Measurements from ENCODE around the gene MFAP2. TPM values are rescaled to one million over a fixed set of nuclear protein-coding genes. Genes with fewer than 3 reads are reported as not detected.

Gene MFAP2
- total RNA-seq: not detected in 2 replicates

- Mint-ChIP-seq H3K4me3 (peak within 1 kb of the TSS; percentile 62), H3K36me3 (ENCODE audit: low read depth) (peaks cover 2% of the 10 kb centered on the region), H3K4me1 (peaks cover 7% of the 10 kb centered on the region), H3K27me3 (peaks cover 26% of the 10 kb centered on the region), H3K27ac (no peak within 1 kb of the TSS), H3K9me3 (no peaks in the 10 kb centered on the region)
- intact Hi-C loops (cut with micrococcal nuclease): no loop called here
- no peak for DNase-seq
Measured at GRCh38 chr1:16980473-16981268, at the start of gene MFAP2. MFAP2 (minus strand) TSS chr1:16980620; CDS start chr1:16978273, 2,347 bp downstream.

GRCh38 chr1:17030206-17030605 lies 49.8 kb upstream of the MFAP2 start:
- Mint-ChIP-seq H3K27ac (no peak overlapping the region), H3K4me1 (peaks cover 3% of the 10 kb centered on the region), H3K4me3 (no peak overlapping the region), H3K9me3 (no peaks in the 10 kb centered on the region), H3K27me3 (no peaks in the 10 kb centered on the region), H3K36me3 (ENCODE audit: low read depth) (peaks cover 38% of the 10 kb centered on the region)
- no peak for DNase-seq
- intact Hi-C loops (cut with micrococcal nuclease): no loop called here

GRCh38 chr1:17028662-17029188 lies 48.3 kb upstream of the MFAP2 start:
- H3K27ac Mint-ChIP-seq: no peak overlapping the region
- no peaks in the 10 kb centered on the region for H3K9me3 Mint-ChIP-seq
- intact Hi-C loops (cut with micrococcal nuclease): no loop called here

GRCh38 chr1:17027900-17028299 lies 47.5 kb upstream of the MFAP2 start:
- Mint-ChIP-seq H3K4me3 (no peak overlapping the region), H3K4me1 (no peaks in the 10 kb centered on the region), H3K36me3 (ENCODE audit: low read depth) (peaks cover 48% of the 10 kb centered on the region), H3K27me3 (no peaks in the 10 kb centered on the region), H3K9me3 (no peaks in the 10 kb centered on the region), H3K27ac (no peak overlapping the region)
- intact Hi-C loops (cut with micrococcal nuclease): no loop called here
- DNase-seq: no peak

More at GRCh38 chr1:17028662-17029188, 48.3 kb upstream of the MFAP2 start:
- Mint-ChIP-seq H3K4me3 (no peak overlapping the region), H3K27me3 (no peaks in the 10 kb centered on the region), H3K36me3 (ENCODE audit: low read depth) (peaks cover 45% of the 10 kb centered on the region), H3K4me1 (peaks cover 2% of the 10 kb centered on the region)
- no peak for DNase-seq

- Mint-ChIP-seq H3K9me3 (no peaks in the 10 kb centered on the region), H3K4me3 (no peak overlapping the region), H3K36me3 (ENCODE audit: low read depth) (peaks cover 50% of the 10 kb centered on the region), H3K27ac (no peak overlapping the region), H3K27me3 (no peaks in the 10 kb centered on the region), H3K4me1 (no peaks in the 10 kb centered on the region)
- no peak for DNase-seq
- intact Hi-C loops (cut with micrococcal nuclease): no loop called here
Measured at GRCh38 chr1:17027403-17027802, 47.0 kb upstream of the MFAP2 start.

- Mint-ChIP-seq H3K4me1 (no peaks in the 10 kb centered on the region), H3K9me3 (no peaks in the 10 kb centered on the region), H3K27ac (no peak overlapping the region), H3K36me3 (ENCODE audit: low read depth) (peaks cover 65% of the 10 kb centered on the region), H3K27me3 (no peaks in the 10 kb centered on the region), H3K4me3 (no peak overlapping the region)
- DNase-seq: no peak
- intact Hi-C loops (cut with micrococcal nuclease): no loop called here
Measured at GRCh38 chr1:17024721-17025120, 44.3 kb upstream of the MFAP2 start.

- Mint-ChIP-seq H3K36me3 (ENCODE audit: low read depth) (peaks cover 67% of the 10 kb centered on the region), H3K4me1 (peaks cover 8% of the 10 kb centered on the region), H3K27me3 (no peaks in the 10 kb centered on the region), H3K9me3 (no peaks in the 10 kb centered on the region), H3K4me3 (no peak overlapping the region), H3K27ac (no peak overlapping the region)
- DNase-seq: no peak
- intact Hi-C loops (cut with micrococcal nuclease): no loop called here
Measured at GRCh38 chr1:17023573-17023972, 43.2 kb upstream of the MFAP2 start.

- peaks cover 67% of the 10 kb centered on the region for H3K36me3 Mint-ChIP-seq (ENCODE audit: low read depth)
- no peaks in the 10 kb centered on the region for H3K9me3 Mint-ChIP-seq
- no peak for DNase-seq
- H3K4me3 Mint-ChIP-seq: no peak overlapping the region
- H3K27me3 Mint-ChIP-seq: no peaks in the 10 kb centered on the region
- H3K4me1 Mint-ChIP-seq: peaks cover 8% of the 10 kb centered on the region
- intact Hi-C loops (cut with micrococcal nuclease): no loop called here
- H3K27ac Mint-ChIP-seq: no peak overlapping the region
Measured at GRCh38 chr1:17023102-17023501, 42.7 kb upstream of the MFAP2 start.

GRCh38 chr1:17021896-17022295 lies 41.5 kb upstream of the MFAP2 start:
- H3K4me3 Mint-ChIP-seq: no peak overlapping the region
- H3K36me3 Mint-ChIP-seq (ENCODE audit: low read depth): peaks cover 57% of the 10 kb centered on the region
- intact Hi-C loops (cut with micrococcal nuclease): no loop called here
- H3K4me1 Mint-ChIP-seq: peaks cover 8% of the 10 kb centered on the region
- no peak overlapping the region for H3K27ac Mint-ChIP-seq
- no peaks in the 10 kb centered on the region for H3K27me3 Mint-ChIP-seq
- no peak for DNase-seq
- H3K9me3 Mint-ChIP-seq: no peaks in the 10 kb centered on the region

- Mint-ChIP-seq H3K27me3 (no peaks in the 10 kb centered on the region), H3K36me3 (ENCODE audit: low read depth) (peaks cover 53% of the 10 kb centered on the region), H3K27ac (no peak overlapping the region), H3K9me3 (no peaks in the 10 kb centered on the region), H3K4me1 (peaks cover 8% of the 10 kb centered on the region), H3K4me3 (no peak overlapping the region)
- no peak for DNase-seq
- intact Hi-C loops (cut with micrococcal nuclease): no loop called here
Measured at GRCh38 chr1:17020502-17020901, 40.1 kb upstream of the MFAP2 start.

- intact Hi-C loops (cut with micrococcal nuclease): no loop called here
- peaks cover 44% of the 10 kb centered on the region for H3K36me3 Mint-ChIP-seq (ENCODE audit: low read depth)
- no peaks in the 10 kb centered on the region for H3K9me3 Mint-ChIP-seq
- DNase-seq: no peak
- peaks cover 10% of the 10 kb centered on the region for H3K4me1 Mint-ChIP-seq
- no peaks in the 10 kb centered on the region for H3K27me3 Mint-ChIP-seq
- H3K27ac Mint-ChIP-seq: peak overlapping the region; percentile 58
- H3K4me3 Mint-ChIP-seq: no peak overlapping the region
Measured at GRCh38 chr1:17018849-17019248, 38.4 kb upstream of the MFAP2 start.

GRCh38 chr1:17017435-17017834 lies 37.0 kb upstream of the MFAP2 start:
- Mint-ChIP-seq H3K4me3 (no peak overlapping the region), H3K9me3 (no peaks in the 10 kb centered on the region), H3K27ac (no peak overlapping the region), H3K27me3 (no peaks in the 10 kb centered on the region), H3K36me3 (ENCODE audit: low read depth) (peaks cover 35% of the 10 kb centered on the region), H3K4me1 (peaks cover 10% of the 10 kb centered on the region)
- intact Hi-C loops (cut with micrococcal nuclease): no loop called here
- no peak for DNase-seq

GRCh38 chr1:17016317-17016661 lies 35.9 kb upstream of the MFAP2 start:
- Mint-ChIP-seq H3K36me3 (ENCODE audit: low read depth) (peaks cover 28% of the 10 kb centered on the region), H3K4me3 (no peak overlapping the region), H3K27ac (no peak overlapping the region), H3K9me3 (no peaks in the 10 kb centered on the region), H3K27me3 (no peaks in the 10 kb centered on the region), H3K4me1 (peaks cover 15% of the 10 kb centered on the region)
- intact Hi-C loops (cut with micrococcal nuclease): no loop called here
- DNase-seq: no peak

GRCh38 chr1:17014671-17015567 lies 34.5 kb upstream of the MFAP2 start:
- intact Hi-C loops (cut with micrococcal nuclease): loop anchor here (5.0 kb wide), 1 partner anchor 103 kb away; no protein-coding TSS in a partner anchor
- no peak overlapping the region for H3K27ac Mint-ChIP-seq
- peaks cover 27% of the 10 kb centered on the region for H3K4me1 Mint-ChIP-seq
- no peaks in the 10 kb centered on the region for H3K9me3 Mint-ChIP-seq
- no peak for DNase-seq
- no peak overlapping the region for H3K4me3 Mint-ChIP-seq
- peaks cover 18% of the 10 kb centered on the region for H3K36me3 Mint-ChIP-seq (ENCODE audit: low read depth)
- H3K27me3 Mint-ChIP-seq: no peaks in the 10 kb centered on the region

Data from activated CD4-positive, alpha-beta T cell treated with anti-CD3 and anti-CD28 coated beads, Interleukin-2, amount 10 ng/mL, durations not matched to agents 24 days and 14 days (primary cell).